GM18870 (cell line): ENCODE results near the gene TRMU.

Experiments used
- ATAC-seq: cut with Tn5 transposase; IDR thresholded peaks from one replicate; pipeline ENCODE4 v1.9.1; 2021; ENCODE audit warnings: moderate library complexity; ENCODE audit not compliant: unreplicated experiment

TRMU gene

GRCh38 chr22:46331496-46331895 is 4.0 kb upstream of the TRMU start:
- no peak for ATAC-seq

GRCh38 chr22:46336119-46337078 is 885 bp downstream of the TRMU start:
- no peak for ATAC-seq

GRCh38 chr22:46337870-46338269 is 2.4 kb downstream of the TRMU start:
- no peak for ATAC-seq

GRCh38 chr22:46338636-46339035 is 3.1 kb downstream of the TRMU start:
- no peak for ATAC-seq

- no peak for ATAC-seq
These were observed 4.4 kb downstream of the TRMU start for GRCh38 chr22:46339956-46340355.

- ATAC-seq, result no peak
These were observed 5.2 kb downstream of the TRMU start for GRCh38 chr22:46340676-46341075.

GRCh38 chr22:46346680-46347405 is 11.3 kb downstream of the TRMU start:
- no peak for ATAC-seq

GRCh38 chr22:46347646-46348045 is 12.1 kb downstream of the TRMU start:
- no peak for ATAC-seq

GRCh38 chr22:46348099-46348695 is 12.7 kb downstream of the TRMU start:
- no peak for ATAC-seq

- no peak for ATAC-seq
These were observed 13.7 kb downstream of the TRMU start for GRCh38 chr22:46349238-46349637.

- no peak for ATAC-seq
These were observed 14.2 kb downstream of the TRMU start for GRCh38 chr22:46349681-46350080.

GRCh38 chr22:46350121-46350520 is 14.6 kb downstream of the TRMU start:
- ATAC-seq, result no peak

- ATAC-seq, result no peak
These were observed 15.1 kb downstream of the TRMU start for GRCh38 chr22:46350646-46351045.

- ATAC-seq, result no peak
These were observed 15.7 kb downstream of the TRMU start for GRCh38 chr22:46351131-46351735.

- ATAC-seq, result no peak
These were observed 16.3 kb downstream of the TRMU start for GRCh38 chr22:46351767-46352166.

GRCh38 chr22:46352276-46352675 is 16.8 kb downstream of the TRMU start:
- no peak for ATAC-seq

GRCh38 chr22:46352691-46353386 is 17.3 kb downstream of the TRMU start:
- no peak for ATAC-seq

- ATAC-seq, result no peak
These were observed 18.1 kb downstream of the TRMU start for GRCh38 chr22:46353483-46354105.

- no peak for ATAC-seq
These were observed 18.9 kb downstream of the TRMU start for GRCh38 chr22:46354176-46354992.

GRCh38 chr22:46354993-46355305 is 19.4 kb downstream of the TRMU start:
- ATAC-seq, result no peak
